WI38 (cell line): Measurements from ENCODE around the gene SNX9.

ENCODE experiments used
- H3K4me3 ChIP-seq: 2 replicates; pipeline ENCODE4 v1.5.1; 2011; ENCODE audit warnings: low read depth, mild to moderate bottlenecking, control low read depth, low read length
- TF ChIP-seq, protein P1 (sequence below): IDR thresholded peaks from 2 replicates; pipeline ENCODE4 v1.5.1; 2012; ENCODE audit warnings: low read depth, mild to moderate bottlenecking, control low read depth, low read length

Gene SNX9

GRCh38 chr6:157822245-157823000, 623 bp upstream of the SNX9 start:
- TF ChIP-seq, protein P1, sequence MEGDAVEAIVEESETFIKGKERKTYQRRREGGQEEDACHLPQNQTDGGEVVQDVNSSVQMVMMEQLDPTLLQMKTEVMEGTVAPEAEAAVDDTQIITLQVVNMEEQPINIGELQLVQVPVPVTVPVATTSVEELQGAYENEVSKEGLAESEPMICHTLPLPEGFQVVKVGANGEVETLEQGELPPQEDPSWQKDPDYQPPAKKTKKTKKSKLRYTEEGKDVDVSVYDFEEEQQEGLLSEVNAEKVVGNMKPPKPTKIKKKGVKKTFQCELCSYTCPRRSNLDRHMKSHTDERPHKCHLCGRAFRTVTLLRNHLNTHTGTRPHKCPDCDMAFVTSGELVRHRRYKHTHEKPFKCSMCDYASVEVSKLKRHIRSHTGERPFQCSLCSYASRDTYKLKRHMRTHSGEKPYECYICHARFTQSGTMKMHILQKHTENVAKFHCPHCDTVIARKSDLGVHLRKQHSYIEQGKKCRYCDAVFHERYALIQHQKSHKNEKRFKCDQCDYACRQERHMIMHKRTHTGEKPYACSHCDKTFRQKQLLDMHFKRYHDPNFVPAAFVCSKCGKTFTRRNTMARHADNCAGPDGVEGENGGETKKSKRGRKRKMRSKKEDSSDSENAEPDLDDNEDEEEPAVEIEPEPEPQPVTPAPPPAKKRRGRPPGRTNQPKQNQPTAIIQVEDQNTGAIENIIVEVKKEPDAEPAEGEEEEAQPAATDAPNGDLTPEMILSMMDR: no peak
- peak overlapping the region; percentile 51 for H3K4me3 ChIP-seq

- peak overlapping the region; percentile 81 for H3K4me3 ChIP-seq
- TF ChIP-seq, protein P1: no peak
Observed at GRCh38 chr6:157823528-157824370, 703 bp downstream of the SNX9 start.

DNA sequence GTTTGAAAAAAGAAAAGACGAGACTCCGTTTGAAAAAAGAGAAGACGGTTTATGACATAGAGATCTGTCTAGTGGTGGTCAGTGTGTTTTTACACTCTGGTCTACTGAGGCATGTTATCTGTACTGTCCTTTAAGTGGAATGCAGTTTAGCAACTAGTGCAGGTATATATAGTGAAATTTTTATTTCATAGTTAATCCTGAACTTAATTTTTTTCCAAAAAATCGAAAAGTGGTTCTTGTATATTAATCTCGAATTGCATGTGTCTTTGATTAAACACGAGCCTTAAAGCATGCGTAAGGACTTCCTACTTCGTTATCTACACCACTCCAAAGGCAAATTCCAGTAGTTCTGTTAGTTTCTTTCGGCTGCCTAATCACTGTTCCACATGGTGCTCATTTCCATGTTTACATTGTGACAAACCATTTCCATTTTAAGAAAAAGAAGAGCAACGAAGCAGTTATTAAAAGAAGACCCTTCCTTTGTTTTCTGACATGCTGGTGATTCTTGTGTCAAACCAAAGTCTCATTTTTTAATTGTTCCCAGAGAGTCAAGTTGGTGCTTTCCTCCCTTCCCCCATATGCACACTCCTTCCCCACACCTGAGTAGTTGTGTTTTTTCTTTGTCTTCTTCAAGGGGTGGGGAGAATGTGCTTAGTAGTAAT, 2.3 kb downstream of the SNX9 start:
- TF ChIP-seq, protein P1: no peak
- no peak overlapping the region for H3K4me3 ChIP-seq

- TF ChIP-seq, protein P1: no peak
- H3K4me3 ChIP-seq: no peak overlapping the region
Observed at GRCh38 chr6:157830354-157831017, 7.4 kb downstream of the SNX9 start.

DNA sequence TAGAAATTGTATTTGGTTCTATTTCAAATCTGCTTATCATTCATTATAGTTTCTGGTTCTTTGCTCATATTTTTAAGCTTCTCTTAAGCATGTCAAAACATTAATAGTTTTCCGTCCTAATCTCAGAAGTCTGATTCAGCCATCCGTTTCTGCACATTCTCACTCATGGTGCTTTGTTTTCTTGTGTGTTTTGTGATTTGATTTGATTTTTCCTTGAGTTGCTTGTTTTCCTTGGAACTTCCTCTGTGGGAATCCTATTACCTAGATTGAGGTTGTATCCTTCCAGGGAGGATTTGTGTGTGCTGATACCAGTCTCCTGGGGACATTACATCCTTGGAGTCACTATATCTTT, 7.9 kb downstream of the SNX9 start:
- H3K4me3 ChIP-seq: no peak overlapping the region

GRCh38 chr6:157831424-157832249, 8.6 kb downstream of the SNX9 start:
- TF ChIP-seq, protein P1: no peak
- H3K4me3 ChIP-seq: no peak overlapping the region

More for the DNA sequence above, 7.9 kb downstream of the SNX9 start:
- TF ChIP-seq, protein P1: no peak
